Measurements from ENCODE around the gene TSPAN10. TPM values are rescaled to one million over a fixed set of nuclear protein-coding genes. Genes with fewer than 3 reads are reported as not detected.

TSPAN10 gene
- total and polyA plus RNA-seq, 2 of the 8 experiments (the other 6 are each of a cell fraction or from before 2014, with no cell fraction given), result 0.99 to 1.1 TPM

- no peak overlapping the region for H4K5ac ChIP-seq (ENCODE audit: insufficient read length, low read depth, low read length)
- no peak overlapping the region for H3K18ac ChIP-seq (ENCODE audit: extremely low read depth, low read length)
- DNase-seq (ENCODE audit: low read depth in 1 of 2, low spot score in 2 of 2) (no peak), FAIRE-seq (no peak)
- H2BK15ac ChIP-seq (ENCODE audit: low read length), result no peak overlapping the region
- H4K91ac ChIP-seq (replicated peaks; ENCODE audit: insufficient read length, low read length), result no peak overlapping the region
- H3K14ac ChIP-seq (ENCODE audit: insufficient read length), result no peak overlapping the region
- H2BK5ac ChIP-seq (ENCODE audit: low read depth, low read length), result no peak overlapping the region
- peaks cover 8% of the 10 kb centered on the region for H3K79me1 ChIP-seq (ENCODE audit: low read depth, low read length)
- H3K36me3 ChIP-seq (ENCODE audit: control insufficient read depth in 2 of 4, insufficient read depth in 4 of 4, low read length in 3 of 4), result peaks cover 21 to 47% (median 38%) of the 10 kb centered on the region in 4 experiments
- H3K9ac ChIP-seq (replicated peaks in 1 of 4; ENCODE audit: extremely low read depth in 1 of 4, low read depth in 3 of 4, low read length in 3 of 4), result no peak overlapping the region
- no peak overlapping the region for H3K23ac ChIP-seq (ENCODE audit: insufficient read length)
- 83% methylated on average over 15 of the region's 18 CpGs; no CpG with 5 or more reads in 1 of the 2 experiments for WGBS, 2 experiments (ENCODE audit: extremely low coverage in 1 of 2, insufficient coverage in 1 of 2, insufficient read length in 1 of 2, insufficient replicate concordance in 2 of 2, low coverage in 1 of 2, low lambda C conversion rate in 2 of 2, missing lambda C conversion rate in 1 of 2)
- no peak overlapping the region for H4K8ac ChIP-seq (ENCODE audit: extremely low read depth, insufficient read depth, low read length)
- H3K27me3 ChIP-seq (replicated peaks in 1 of 4; ENCODE audit: control insufficient read depth in 3 of 4, extremely low read depth in 1 of 4, insufficient read depth in 3 of 4, low read length in 3 of 4), result no peaks in the 10 kb centered on the region
- no peaks in the 10 kb centered on the region for H3K9me3 ChIP-seq (ENCODE audit: insufficient read depth in 2 of 2, low read depth in 1 of 2, low read length in 1 of 2)
- H2BK12ac ChIP-seq (ENCODE audit: low read depth, low read length), result no peak overlapping the region
- H3K4me3 ChIP-seq (ENCODE audit: extremely low read depth in 1 of 4, insufficient read depth in 2 of 4, low read depth in 3 of 4, low read length in 4 of 4), result peak overlapping the region in 2 of 4 experiments; percentile 10 to 88; a peak in 2 of 8 replicates
- ChIA-PET CTCF (ENCODE audit: partially characterized antibody) (interaction anchor here (0.8 to 2.2 kb wide), 9 partner anchors 11 to 38 kb away, joined by 3 to 10 read pairs (median 4); partner anchors contain the start of genes MRPL12 and PDE6G), POLR2A (ENCODE audit: partially characterized antibody) (interaction anchor here (0.9 to 9.3 kb wide), 9 partner anchors 8 to 39 kb away, joined by 3 to 65 read pairs (median 5); partner anchors contain the start of genes ARL16, HGS and MRPL12)
- H2AFZ ChIP-seq (ENCODE audit: low read length), result no peak overlapping the region
- TF ChIP-seq RAD21 (IDR thresholded peaks at IDR 0.05 in 1 of 2, conservative IDR thresholded peaks at IDR 0.05 in 1 of 2; ENCODE audit: low read depth in 2 of 2, low read length in 2 of 2) (peak in 1 of 2 experiments; percentile 27; a peak in 1 of 4 replicates), CTCF (IDR thresholded peaks at IDR 0.05; ENCODE audit: control extremely low read depth in 1 of 3, insufficient read depth in 1 of 3, low read depth in 1 of 3, low read length in 3 of 3) (peak; percentile 35 to 60 (median 45); a peak in 3 of 4 replicates), KDM5A (IDR thresholded peaks at IDR 0.05; ENCODE audit: low read length) (no peak), GABPA (IDR thresholded peaks at IDR 0.05; ENCODE audit: borderline replicate concordance, insufficient read depth, low read length) (no peak)
- no peak overlapping the region for H3K27ac ChIP-seq (ENCODE audit: low read depth, low read length)
- H3K4ac ChIP-seq (replicated peaks; ENCODE audit: insufficient read length, low read depth, low read length), result no peak overlapping the region
- H2BK20ac ChIP-seq (ENCODE audit: low read length), result no peak overlapping the region
- no peak overlapping the region for H2BK120ac ChIP-seq (replicated peaks; ENCODE audit: low read depth, low read length)
- no peak overlapping the region for H2AK5ac ChIP-seq (ENCODE audit: low read depth, low read length)
- peak overlapping the region; percentile 18 to 64; a peak in 3 of 4 replicates for H3K4me2 ChIP-seq (ENCODE audit: insufficient read depth in 1 of 2, low read depth in 2 of 2, low read length in 2 of 2)
- peaks cover 8 to 15% of the 10 kb centered on the region in 2 experiments for H4K20me1 ChIP-seq (replicated peaks in 1 of 2; ENCODE audit: control insufficient read depth in 1 of 2, insufficient read depth in 2 of 2, low read length in 2 of 2)
- H3K79me2 ChIP-seq (ENCODE audit: control insufficient read depth in 1 of 2, insufficient read depth in 2 of 2, low read length in 2 of 2), result peaks cover 0 to 24% of the 10 kb centered on the region in 2 experiments; a peak in 2 of 4 replicates
- H3K56ac ChIP-seq (replicated peaks; ENCODE audit: insufficient read length, low read depth, low read length), result no peak overlapping the region
- H3K23me2 ChIP-seq (ENCODE audit: low read depth, low read length), result peaks cover 4% of the 10 kb centered on the region; the same call in 1 of the 2 replicates
- peaks cover 3 to 11% (median 8%) of the 10 kb centered on the region in 4 experiments for H3K4me1 ChIP-seq (replicated peaks in 1 of 4; ENCODE audit: control insufficient read depth in 3 of 4, insufficient read depth in 4 of 4, low read length in 3 of 4)
Measured at GRCh38 chr17:81667754-81668153, 30.8 kb downstream of the TSPAN10 start.

Measured in H1 (cell line).